ENCODE results near the gene TNRC18.
"Not testable (repeated sequence)": the region's sequence is repeated elsewhere in the genome, so short reads cannot be mapped to it uniquely, and the experiment has no call there.

The TNRC18 gene, protein sequence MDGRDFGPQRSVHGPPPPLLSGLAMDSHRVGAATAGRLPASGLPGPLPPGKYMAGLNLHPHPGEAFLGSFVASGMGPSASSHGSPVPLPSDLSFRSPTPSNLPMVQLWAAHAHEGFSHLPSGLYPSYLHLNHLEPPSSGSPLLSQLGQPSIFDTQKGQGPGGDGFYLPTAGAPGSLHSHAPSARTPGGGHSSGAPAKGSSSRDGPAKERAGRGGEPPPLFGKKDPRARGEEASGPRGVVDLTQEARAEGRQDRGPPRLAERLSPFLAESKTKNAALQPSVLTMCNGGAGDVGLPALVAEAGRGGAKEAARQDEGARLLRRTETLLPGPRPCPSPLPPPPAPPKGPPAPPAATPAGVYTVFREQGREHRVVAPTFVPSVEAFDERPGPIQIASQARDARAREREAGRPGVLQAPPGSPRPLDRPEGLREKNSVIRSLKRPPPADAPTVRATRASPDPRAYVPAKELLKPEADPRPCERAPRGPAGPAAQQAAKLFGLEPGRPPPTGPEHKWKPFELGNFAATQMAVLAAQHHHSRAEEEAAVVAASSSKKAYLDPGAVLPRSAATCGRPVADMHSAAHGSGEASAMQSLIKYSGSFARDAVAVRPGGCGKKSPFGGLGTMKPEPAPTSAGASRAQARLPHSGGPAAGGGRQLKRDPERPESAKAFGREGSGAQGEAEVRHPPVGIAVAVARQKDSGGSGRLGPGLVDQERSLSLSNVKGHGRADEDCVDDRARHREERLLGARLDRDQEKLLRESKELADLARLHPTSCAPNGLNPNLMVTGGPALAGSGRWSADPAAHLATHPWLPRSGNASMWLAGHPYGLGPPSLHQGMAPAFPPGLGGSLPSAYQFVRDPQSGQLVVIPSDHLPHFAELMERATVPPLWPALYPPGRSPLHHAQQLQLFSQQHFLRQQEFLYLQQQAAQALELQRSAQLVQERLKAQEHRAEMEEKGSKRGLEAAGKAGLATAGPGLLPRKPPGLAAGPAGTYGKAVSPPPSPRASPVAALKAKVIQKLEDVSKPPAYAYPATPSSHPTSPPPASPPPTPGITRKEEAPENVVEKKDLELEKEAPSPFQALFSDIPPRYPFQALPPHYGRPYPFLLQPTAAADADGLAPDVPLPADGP (N-terminal part only)

DNA sequence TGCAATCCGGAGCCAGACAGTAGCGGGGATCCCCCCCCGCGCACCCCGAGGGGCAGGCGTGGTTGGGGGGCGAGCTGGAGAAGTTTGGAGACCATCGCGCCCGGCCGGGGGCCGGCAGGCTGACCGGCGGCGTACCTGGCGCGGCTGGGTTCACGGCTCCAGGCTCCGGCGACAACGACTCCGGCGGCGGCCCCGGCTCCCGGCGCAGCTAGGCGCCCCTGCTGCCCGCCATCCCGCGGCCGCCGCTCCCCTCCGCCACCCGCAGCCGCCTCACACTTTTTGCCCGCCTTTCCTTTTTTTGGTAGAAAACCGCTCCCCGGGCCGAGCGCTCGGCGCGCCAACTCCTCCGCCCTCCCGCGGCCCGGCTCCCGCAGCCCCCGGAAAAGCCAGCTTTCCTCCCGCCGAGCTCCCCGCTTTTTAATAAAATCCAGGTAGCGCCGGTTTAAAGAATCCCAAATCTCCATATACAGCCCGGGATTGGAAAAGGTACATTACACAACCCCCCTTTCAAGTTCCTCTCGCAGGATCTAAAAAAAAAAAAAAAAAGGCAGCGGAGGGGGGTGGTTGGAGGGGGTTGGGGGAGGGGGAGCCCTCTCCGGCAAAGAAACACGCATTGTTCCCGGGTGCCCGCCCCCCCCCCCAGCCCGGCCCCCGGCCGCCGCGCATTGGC lies at the start of gene TNRC18:
Gene TNRC18, minus strand, starts transcription at position 529 of the 670 bp plus-strand sequence. CDS start 2,588 bp downstream, outside the sequence.
- no peak for DNase-seq (ENCODE audit: low read depth)

DNA sequence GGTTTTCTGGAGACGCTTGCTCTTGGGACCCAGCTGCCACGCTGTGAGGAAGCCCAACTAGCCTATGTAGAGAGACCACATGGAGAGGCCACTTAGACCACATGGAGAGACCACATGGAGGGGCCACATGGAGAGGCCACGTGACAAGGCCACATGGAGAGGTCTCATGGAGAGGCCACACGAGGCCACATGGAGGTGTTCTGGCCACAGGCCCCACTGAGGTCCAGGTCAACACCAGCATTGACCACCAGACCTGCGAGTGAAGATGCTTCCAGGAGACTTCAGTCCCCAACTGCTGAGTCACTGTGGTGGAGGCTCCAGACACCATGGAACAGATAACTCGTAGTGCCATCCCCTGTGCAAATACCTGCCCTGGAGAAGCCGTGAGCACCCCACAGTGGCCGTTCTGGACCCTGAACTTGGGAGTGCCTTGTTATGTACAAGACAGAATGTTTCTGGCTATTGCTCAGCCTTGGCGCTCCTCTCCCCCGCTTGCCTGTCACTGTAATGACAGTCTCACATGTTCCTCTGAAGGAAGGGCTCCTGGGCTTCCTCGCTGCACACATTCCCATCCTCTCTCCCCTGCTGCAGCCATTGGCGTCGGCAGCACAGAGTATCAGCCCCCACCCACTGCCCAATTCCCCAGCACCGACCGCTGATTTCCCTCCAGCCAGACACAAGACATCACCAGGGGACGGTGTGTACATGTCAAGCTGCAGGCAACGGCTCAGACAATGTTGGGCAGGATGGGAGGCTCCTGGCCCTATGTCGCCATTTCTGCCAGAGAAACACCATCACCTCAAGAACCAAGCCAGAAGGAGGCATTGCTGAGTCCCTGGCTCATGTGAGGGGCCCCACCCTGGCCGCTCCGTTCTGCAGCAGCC lies 49.0 kb upstream of the TNRC18 start:
- no peak for DNase-seq (ENCODE audit: low read depth)

DNA sequence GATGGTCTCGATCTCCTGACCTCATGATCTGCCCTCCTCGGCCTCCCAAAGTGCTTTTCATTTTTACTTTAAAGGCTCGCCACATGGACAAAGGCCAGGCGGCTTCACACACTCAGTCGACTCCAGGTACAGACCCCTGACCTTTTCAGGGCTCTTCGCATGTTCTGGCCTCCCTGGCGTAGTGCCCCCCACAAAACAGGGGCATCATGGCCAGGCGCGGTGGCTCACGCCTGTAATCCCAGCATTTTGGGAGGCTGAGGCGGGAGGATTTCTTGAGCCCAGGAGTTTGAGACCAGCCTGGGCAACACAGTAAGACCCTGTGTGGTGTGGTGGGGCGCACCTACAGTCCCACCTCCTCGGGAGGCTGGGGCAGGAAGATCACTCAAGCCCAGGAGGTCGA lies 48.0 kb upstream of the TNRC18 start:
- not testable (repeated sequence) for DNase-seq (ENCODE audit: low read depth)

DNA sequence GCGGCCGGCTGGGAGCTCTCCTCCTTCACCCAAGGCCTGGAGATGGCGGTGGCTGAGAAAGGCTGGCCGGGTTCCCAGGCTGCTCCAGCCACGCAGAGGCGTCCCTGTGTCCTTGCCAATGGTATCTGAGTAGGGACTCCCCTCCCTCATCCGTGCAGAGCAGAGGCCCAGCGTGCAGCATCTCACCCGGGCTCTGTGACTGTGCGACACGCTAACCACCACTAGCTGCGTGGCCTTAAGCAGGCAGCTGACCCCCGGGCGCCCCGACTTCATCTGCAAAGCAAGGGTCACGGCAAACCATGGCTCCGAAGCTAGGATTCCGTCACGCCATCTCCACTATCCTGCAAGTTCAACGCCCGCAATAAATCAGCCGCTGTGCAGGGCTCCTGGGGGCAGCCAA lies 47.2 kb upstream of the TNRC18 start:
- no peak for DNase-seq (ENCODE audit: low read depth)

DNA sequence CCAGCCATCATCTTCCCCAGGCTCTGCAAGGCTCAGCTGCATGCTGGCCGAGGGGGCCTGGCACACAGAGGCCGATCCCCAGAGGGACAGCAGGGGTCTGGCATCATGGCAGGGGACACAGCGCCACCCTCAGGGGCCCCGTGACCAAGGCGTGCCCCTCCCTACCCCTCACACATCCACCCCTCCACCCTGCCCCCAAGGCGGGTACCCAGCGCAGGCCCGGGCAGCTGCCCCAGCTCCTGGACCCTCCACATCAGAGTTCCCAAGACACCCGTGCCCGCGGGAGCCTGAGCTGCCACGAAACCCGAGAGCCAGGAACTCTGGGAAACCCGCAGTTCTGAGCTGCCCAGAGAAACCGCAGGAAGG lies 46.5 kb upstream of the TNRC18 start:
- DNase-seq (ENCODE audit: low read depth), result no peak

DNA sequence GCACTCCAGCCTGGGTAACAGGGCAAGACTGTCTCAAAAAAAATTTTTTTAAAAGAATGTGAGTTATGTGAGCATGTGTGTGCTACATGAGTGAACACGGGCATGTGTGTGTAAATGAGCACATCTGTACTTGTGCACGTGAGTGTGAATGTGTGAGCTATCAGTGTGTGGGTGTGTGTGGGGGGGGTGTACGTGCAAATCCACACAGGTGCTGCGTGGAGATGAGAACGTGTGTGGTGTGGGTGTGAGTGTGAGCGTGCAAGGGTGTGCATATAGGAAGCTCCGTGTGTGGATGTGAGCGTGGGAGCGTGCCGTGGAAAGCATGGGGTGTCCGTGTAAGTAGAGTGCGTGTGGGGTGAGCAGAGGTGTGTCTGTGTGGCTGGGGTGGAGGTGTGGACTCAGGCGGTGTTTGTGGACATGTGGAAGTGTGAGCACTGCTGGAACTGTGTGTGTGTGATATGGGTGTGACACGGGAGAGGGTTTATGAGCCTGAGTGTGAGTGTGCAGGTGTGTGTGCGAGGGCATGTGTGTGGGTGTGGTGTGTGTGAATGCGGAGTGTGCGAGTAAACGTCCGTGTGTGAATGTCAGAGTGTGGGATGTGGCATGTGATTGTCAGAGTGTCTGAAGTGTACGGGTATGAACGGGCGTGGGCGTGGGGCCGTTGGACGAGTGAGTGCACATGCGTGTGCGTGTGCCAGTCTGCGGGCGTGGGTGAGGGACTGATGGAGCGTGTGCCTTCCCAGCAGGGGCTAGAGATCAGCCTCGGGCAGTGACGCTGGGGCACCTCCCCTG lies 45.9 kb upstream of the TNRC18 start:
- DNase-seq (ENCODE audit: low read depth), result no peak

DNA sequence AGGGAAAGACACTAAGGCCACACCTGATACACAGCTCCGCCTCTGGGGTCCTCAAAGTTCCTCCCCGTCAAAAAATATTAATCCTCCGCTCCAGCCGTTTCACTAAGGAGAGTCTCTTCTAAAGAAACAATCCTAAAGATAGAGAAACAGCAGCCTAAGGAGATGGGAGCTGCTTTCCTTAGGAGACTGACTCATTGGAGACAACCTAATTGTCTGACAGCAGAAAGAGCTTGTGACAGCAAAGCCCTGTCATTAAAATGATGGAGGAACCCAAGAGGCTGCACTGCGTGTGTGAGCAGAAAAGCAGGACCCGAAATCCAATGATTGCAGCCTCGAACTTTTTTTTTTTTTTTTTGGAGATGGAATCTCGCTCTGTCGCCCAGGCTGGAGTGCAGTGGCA lies 44.0 kb upstream of the TNRC18 start:
- no peak for DNase-seq (ENCODE audit: low read depth)

DNA sequence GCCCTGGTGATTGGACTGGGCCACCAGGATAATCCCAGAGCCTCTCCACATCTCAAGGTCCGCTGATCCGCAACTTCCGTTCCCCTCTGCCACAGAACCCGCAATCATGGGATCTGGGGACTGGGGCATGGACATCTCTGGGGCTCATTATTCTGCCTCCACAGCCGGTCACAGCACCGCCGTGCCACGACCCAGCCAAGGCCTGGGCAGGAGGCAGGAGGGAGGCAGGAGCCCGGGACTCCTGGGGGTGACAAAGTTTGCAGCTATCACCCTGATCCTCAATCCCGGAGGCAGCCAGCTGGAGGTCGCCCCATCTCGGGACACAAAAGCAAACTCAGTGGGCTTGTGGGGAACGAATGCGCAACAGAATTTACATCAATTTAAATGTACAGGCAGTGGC lies 42.9 kb upstream of the TNRC18 start:
- DNase-seq (ENCODE audit: low read depth), result no peak

DNA sequence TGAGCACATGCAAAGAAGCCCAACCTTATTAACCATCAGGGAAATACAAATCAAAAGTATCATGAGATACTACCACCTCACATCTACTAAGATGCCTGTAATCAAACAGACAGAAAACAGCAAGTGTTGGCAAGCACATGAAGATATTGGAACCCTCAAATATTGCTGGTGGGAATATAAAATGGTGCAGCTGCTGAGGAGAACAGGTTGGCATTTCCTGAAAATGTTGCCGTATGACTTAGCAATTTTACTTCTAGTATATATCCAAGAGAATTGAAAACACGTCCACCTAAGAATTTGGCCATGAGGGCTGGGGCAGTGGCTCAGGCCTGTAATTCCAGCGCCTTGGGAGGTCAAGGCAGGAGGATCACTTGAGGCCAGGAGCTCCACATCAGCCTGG lies 39.4 kb upstream of the TNRC18 start:
- DNase-seq (ENCODE audit: low read depth), result no peak

DNA sequence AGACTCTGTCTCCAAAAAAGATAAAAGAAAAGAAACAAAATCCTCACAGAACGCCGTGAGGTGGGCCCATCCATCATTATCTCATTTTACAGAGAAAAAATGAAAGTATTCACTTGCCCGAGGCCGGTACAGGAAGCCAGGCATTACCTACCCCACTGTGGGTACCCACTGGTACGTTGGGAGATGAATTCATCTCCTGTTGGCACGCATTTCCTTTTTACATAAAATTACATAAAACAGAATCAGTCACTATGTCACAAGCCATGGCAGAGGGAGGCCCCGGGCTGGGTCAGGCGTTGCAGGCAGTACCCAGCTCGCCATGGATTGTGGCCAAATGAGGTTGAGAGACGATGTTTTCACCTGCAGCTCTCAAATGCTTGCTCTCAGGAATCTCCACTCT lies 38.6 kb upstream of the TNRC18 start:
- no peak for DNase-seq (ENCODE audit: low read depth)

DNA sequence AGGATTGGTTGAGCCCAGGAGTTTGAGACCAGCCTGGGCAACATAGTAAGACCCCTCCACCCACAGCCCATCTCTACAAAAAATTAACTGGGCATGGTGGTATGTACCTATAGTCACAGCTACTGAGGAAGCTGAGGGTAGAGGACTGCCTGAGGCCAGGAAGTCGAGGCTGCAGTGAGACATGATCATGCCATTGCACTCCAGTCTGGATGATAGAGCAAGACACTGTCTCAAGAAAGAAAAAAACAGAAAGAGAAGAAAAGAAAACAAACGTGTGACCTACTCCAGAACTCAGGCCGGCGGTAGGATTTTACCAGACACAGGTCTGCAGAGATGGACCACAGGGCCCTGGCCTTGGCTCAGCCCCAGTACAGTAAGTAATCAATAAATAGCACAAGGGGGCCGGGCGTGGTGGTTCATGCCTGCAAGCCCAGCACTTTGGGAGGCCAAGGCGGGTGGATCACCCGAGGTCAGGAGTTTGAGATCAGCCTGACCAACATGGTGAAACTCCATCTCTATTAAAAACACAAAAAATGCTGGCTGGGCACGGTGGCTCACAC lies 35.4 kb upstream of the TNRC18 start:
- DNase-seq (ENCODE audit: low read depth), result no peak

DNA sequence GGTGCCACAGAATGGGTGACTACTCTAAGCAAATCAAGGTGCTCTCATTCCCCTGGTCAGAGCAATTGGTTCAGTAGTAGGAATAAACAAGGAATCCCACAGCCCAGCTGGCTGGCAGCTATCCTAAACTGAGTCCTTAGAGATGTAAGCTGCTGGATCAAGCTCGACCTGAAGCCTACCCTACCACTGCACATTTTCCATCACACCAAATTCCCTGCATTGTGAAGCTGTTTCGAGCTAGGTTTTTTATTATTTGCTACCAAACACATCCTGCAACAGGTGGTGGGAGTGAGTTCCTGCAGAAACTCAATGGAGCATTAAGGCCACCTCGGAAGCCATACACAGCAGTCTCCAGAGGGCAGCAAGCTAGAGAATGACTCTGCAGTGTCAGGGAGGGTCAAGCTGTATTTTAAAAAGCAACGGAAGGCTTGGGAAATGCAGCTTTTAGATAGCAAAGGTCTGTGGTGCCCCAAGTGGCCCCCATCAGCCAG lies 33.7 kb upstream of the TNRC18 start:
- no peak for DNase-seq (ENCODE audit: low read depth)

DNA sequence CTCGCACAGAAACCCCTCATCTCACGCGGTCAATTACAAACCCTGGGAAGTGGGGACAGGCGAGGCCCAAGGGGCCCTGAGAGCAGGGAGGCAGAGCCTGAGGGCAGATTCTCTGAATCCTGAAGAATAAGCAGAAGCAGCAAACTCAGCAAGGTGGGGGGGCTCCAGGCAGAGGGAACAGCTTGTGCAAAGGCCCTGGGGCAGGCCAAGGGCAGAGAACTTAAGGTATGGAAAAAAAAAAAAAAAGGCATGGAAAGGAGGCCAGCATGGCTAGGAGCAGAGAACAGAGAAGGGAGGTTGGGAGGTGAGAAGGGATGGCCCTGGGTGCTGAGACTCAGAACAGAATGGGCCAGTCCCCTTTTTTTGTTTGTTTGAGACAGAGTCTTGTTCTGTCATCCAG lies 32.8 kb upstream of the TNRC18 start:
- DNase-seq (ENCODE audit: low read depth), result no peak

DNA sequence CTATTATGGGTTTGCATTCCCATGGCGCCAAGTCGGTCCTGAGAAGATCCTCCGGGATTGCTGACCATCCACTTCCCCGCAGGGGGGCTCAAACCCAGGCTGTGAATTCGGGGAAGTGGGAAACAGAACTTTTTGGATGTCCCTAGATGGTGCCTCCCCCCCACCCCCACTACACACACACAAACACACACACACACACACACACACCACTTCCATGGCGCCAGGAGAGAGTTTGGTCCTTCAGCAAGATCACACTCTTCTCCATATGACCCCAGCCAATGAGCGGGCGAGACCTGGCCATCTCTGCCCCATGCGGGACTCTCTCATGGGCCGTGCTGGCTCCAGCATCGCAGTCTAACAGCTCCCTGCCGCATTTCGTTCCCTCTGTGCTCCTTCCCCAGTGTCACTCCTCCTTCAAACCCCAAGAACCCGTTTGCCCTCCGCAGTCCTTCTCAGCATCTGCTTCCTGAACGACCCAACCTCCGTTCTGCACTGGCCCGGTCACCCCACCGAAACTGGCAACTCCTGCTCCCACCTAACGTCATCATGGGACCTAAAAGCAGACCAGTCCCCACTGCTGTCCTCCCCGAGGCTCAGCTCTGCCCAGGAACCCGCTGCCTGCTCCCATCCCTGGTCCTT lies 32.1 kb upstream of the TNRC18 start:
- no peak for DNase-seq (ENCODE audit: low read depth)

DNA sequence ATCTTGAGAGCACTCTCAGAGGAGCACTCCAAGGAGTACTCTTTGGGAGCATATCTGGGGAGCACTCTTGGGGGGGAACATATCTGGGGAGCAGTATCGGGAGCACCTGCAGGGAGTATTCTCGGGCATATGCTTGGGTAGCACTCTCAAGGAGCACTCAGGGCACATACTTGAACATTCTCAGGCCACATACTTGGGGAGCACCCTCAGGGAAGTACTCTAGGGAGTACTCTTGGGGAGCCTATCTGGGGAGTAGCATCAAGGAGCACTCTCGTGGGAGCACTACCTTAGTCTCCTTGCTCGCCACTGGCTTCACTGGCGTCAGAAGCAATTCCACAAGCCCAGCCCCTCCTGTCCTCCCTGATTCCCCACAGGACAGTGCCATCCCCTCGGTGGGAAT lies 31.5 kb upstream of the TNRC18 start:
- DNase-seq (ENCODE audit: low read depth), result no peak

DNA sequence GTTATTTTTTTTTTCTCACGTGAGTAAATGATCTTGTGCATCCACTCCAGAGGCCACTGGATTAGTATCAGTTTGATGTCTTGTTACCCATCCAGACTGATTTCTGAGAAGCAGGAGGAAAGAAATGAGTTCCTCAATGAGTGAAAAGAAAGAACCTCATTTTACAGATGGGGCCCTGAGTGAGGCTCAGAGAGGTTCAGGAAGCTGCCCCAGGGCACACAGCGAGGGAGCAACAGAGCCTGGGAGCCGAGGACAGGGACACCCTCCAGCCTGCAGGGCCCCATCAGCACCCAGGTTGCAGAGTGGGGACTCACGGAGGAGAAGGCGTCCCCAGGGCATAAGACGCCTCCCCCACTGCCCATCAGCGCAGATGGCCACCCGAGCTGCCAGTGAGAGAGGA lies 30.9 kb upstream of the TNRC18 start:
- no peak for DNase-seq (ENCODE audit: low read depth)

DNA sequence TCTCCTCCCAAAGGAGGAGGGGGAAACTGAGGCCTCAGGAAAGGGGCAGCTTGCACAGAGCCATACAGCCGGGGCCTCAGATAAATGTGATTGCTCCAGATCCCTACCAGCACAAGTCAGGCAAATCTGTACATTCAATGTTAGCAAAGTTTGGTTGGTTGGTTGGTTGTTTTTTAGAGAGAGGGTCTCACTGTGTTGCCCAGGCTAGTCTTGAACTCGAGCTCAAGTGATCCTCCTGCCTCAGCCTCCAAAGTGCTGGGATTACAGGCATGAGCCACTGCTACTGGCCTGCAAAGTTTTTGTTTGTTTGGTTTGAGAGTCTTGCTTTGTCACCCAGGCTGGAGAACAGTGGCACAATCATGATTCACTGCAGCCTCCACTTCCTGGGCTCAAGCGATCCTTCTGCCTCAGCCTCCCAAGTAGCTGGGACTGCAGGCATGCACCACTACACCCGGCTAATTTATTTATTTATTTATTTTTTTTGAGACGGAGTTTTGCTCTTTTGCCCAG lies 30.0 kb upstream of the TNRC18 start:
- no peak for DNase-seq (ENCODE audit: low read depth)

DNA sequence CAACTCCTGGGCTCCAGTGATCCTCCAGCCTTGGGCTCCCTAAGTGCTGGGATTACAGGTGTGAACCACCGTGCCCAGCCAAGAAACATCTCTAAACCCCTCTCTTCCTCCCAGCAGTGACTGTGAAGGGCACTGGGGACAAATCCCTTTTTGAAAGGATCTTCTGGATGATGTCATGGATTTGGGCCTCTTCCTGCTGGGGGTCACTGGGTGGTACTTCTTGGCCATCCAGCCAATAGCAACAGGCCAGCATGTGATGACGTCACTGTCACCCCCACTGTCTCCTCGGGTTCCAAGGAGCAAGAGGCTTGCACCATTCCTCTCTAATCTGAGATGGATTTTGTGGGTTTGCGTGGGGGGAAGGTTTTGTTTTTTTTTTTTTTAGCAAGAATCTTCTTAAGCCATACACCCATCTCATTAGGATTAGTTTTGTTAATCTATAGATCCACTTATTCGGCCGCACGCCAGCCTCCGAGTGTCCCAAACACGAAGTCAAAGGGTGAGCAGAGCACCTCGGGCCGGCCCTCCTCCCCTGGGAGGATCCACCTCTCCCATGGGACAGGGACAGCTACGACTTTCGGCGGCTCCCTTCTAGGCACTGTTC lies 29.4 kb upstream of the TNRC18 start:
- no peak for DNase-seq (ENCODE audit: low read depth)

DNA sequence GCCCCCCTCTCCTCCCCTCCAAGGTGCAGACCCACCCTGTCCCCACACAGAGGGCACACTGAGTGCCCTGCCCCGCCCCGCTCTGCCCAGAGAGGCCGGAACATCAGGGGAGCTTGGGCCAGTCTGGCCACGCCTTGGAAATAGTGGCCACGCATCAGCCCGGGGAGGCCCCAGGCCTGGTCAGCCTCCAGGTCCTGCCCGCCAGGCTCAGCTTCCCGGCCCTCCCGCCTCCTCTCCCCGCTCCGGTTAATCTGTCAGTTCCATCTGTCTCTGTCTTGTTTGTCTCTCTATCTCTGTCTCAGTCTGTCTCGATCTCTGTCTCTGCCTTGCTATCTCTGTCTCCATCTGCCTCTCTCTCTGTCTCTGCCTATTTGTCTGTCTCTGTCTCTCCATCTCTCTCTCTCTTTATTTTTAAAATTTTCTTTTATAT lies 28.9 kb upstream of the TNRC18 start:
- no peak for DNase-seq (ENCODE audit: low read depth)
